ENCODE measurements around the gene MED13L. TPM values are rescaled to one million over a fixed set of nuclear protein-coding genes. Genes with fewer than 3 reads are reported as not detected.

Gene MED13L
- total and polyA plus RNA-seq, 3 donors from 2014 or later: 56.4 to 173 (median 133) TPM

DNA sequence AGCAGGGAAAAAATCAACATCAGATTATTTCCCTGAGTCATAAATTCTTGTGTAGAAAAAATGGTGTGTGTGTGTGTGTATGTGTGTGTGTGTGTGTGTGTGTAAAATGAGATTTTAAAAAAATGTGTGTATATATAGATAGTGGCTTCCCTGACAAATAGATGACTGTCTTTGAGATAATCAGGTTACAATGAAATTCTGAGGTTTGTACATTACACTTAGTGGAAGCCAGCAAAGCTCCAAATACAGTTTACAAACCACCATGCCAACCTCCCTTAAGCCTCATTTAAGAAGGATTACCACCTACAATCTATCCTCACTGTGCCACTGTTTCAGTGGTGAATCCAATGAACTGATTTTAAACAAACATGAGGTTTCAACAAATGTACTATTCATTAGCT lies 93.8 kb downstream of the MED13L start:
- H3K27me3 ChIP-seq: no peaks in the 10 kb centered on the region
- no peaks in the 10 kb centered on the region for H3K36me3 ChIP-seq (ENCODE audit: low read depth, missing control alignments)
- H3K4me3 ChIP-seq: no peak overlapping the region
- intact Hi-C loops (cut with DNase I; ENCODE audit: low total_unique reads): no loop called here
- no peak overlapping the region for H3K27ac ChIP-seq
- no peaks in the 10 kb centered on the region for H3K9me3 ChIP-seq
- peaks cover 9% of the 10 kb centered on the region for H3K4me1 ChIP-seq
- no peak for DNase-seq
- TF ChIP-seq, protein P1, sequence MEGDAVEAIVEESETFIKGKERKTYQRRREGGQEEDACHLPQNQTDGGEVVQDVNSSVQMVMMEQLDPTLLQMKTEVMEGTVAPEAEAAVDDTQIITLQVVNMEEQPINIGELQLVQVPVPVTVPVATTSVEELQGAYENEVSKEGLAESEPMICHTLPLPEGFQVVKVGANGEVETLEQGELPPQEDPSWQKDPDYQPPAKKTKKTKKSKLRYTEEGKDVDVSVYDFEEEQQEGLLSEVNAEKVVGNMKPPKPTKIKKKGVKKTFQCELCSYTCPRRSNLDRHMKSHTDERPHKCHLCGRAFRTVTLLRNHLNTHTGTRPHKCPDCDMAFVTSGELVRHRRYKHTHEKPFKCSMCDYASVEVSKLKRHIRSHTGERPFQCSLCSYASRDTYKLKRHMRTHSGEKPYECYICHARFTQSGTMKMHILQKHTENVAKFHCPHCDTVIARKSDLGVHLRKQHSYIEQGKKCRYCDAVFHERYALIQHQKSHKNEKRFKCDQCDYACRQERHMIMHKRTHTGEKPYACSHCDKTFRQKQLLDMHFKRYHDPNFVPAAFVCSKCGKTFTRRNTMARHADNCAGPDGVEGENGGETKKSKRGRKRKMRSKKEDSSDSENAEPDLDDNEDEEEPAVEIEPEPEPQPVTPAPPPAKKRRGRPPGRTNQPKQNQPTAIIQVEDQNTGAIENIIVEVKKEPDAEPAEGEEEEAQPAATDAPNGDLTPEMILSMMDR (IDR thresholded peaks at IDR 0.05): no peak
- TF ChIP-seq POLR2A (IDR thresholded peaks at IDR 0.05): no peak

DNA sequence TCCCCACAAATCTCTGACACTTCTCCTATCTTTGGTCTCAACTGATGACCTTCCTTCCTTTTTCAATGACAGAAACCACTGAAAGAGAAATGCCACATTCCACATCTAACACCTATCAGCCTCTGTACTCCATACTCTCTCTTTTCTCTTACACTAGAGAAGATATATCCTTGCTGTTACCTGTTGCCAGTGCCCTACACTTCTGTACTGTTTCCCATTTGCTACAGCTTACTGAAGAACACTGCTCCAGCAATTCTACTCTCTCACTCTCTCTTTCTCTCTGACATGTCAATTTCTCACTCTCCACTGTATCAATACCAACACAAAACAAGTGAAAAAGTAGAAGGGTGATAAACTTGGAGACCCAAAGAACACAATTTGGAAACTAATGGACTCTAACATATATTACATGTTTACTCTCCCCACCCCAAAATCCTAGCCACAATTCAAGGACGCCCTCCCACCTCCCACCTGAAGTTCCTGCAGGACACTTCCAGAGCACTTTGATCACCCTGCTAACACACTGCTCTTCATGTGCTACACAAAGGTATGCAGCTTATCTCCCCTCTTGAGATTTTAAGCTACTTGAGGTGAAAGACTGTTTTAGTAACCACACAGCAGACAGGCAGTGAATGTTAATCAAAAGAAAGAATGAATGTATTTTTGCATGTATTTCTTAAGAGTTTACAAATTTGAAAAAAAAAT lies 95.0 kb downstream of the MED13L start:
- Histone ChIP-seq H3K4me1 (peaks cover 8% of the 10 kb centered on the region), H3K4me3 (no peak overlapping the region), H3K27me3 (no peaks in the 10 kb centered on the region), H3K36me3 (ENCODE audit: low read depth, missing control alignments) (no peaks in the 10 kb centered on the region), H3K9me3 (no peaks in the 10 kb centered on the region), H3K27ac (no peak overlapping the region)
- intact Hi-C loops (cut with DNase I; ENCODE audit: low total_unique reads): no loop called here
- 82 to 83% methylated on average over 1 of the region's 1 CpG for WGBS, 2 donors
- no peak for DNase-seq
- TF ChIP-seq POLR2A (IDR thresholded peaks at IDR 0.05): no peak
- TF ChIP-seq, protein P1 (IDR thresholded peaks at IDR 0.05): no peak

DNA sequence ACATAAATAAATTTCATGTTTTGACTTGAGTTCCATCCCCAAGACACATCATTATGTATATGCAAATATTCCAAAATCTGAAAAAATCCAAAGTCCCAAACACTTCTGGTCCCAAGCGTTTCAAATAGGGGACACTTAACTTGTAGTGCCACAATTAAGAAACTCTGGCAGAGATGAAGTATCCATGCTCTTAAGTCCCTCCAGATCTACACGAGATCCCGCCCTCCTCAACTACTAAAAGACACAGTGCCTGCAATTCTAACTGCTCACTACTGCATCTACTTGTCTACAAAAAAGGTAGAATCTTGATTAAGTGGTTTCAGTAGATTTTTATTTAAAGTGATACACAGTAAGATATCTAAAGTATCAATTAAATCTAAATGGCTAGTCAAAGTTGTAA lies 97.0 kb downstream of the MED13L start:
- H3K27ac ChIP-seq: no peak overlapping the region
- TF ChIP-seq, protein P1 (IDR thresholded peaks at IDR 0.05): no peak
- 88 to 89% methylated on average over 3 of the region's 3 CpGs for WGBS, 2 donors
- H3K27me3 ChIP-seq: no peaks in the 10 kb centered on the region
- intact Hi-C loops (cut with DNase I; ENCODE audit: low total_unique reads): no loop called here
- no peaks in the 10 kb centered on the region for H3K9me3 ChIP-seq
- H3K4me1 ChIP-seq: no peaks in the 10 kb centered on the region
- no peak for DNase-seq
- no peaks in the 10 kb centered on the region for H3K36me3 ChIP-seq (ENCODE audit: low read depth, missing control alignments)
- H3K4me3 ChIP-seq: no peak overlapping the region

DNA sequence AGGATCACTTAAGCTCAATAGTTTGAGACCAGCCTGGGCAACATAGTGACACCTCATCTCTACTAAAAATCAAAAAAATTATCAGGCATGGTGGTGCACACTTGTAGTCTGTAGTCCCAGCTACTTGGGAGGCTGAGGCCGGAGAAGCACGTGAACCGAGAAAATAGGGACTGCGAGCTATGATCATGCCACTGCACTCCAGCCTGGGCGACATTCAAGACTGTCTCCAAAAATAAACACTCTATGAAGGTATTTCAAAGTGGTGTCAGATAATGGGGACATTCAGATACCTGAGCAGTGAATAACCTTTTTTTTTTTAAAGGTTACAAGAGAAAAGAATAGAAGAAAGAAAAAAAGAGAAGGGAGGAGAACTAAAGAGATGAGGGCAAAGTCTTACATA lies 98.1 kb downstream of the MED13L start:
- H3K27ac ChIP-seq: no peak overlapping the region
- 96 to 99% methylated on average over 5 of the region's 5 CpGs for WGBS, 2 donors
- DNase-seq: no peak
- intact Hi-C loops (cut with DNase I; ENCODE audit: low total_unique reads): no loop called here
- TF ChIP-seq, protein P1 (IDR thresholded peaks at IDR 0.05): no peak
- TF ChIP-seq POLR2A (IDR thresholded peaks at IDR 0.05): no peak
- H3K9me3 ChIP-seq: no peaks in the 10 kb centered on the region
- H3K4me3 ChIP-seq: no peak overlapping the region
- no peaks in the 10 kb centered on the region for H3K36me3 ChIP-seq (ENCODE audit: low read depth, missing control alignments)
- H3K4me1 ChIP-seq: no peaks in the 10 kb centered on the region
- no peaks in the 10 kb centered on the region for H3K27me3 ChIP-seq

DNA sequence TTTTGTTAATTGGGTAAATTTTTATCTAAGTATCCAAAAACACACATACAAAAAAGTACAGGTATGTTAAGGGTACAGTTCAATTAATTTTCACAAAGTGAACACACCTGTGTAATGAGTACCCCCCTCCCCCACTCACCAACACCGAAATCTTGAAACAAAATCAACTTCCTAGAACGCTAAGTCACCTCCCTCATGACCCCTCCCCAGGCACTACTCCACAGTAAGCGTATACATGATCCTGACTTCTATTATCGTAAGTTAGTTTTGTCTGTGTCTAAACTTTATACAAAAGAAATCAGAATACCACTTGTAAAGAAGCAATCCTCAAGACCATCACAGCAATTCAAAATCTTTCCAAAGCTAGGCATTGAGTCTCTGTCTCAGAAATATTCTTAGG lies 100.5 kb downstream of the MED13L start:
- WGBS, 2 donors: 91 to 96% methylated on average over 4 of the region's 4 CpGs
- no peak overlapping the region for H3K4me3 ChIP-seq
- no peaks in the 10 kb centered on the region for H3K36me3 ChIP-seq (ENCODE audit: low read depth, missing control alignments)
- intact Hi-C loops (cut with DNase I; ENCODE audit: low total_unique reads): no loop called here
- H3K4me1 ChIP-seq: no peaks in the 10 kb centered on the region
- no peak for TF ChIP-seq POLR2A (IDR thresholded peaks at IDR 0.05)
- TF ChIP-seq, protein P1 (IDR thresholded peaks at IDR 0.05): no peak
- no peaks in the 10 kb centered on the region for H3K9me3 ChIP-seq
- no peaks in the 10 kb centered on the region for H3K27me3 ChIP-seq
- no peak overlapping the region for H3K27ac ChIP-seq
- no peak for DNase-seq

Measured in testis (tissue), 3 donors.